ENCODE data around the gene SAXO2.
"Not testable (repeated sequence)": the region's sequence is repeated elsewhere in the genome, so short reads cannot be mapped to it uniquely, and the experiment has no call there.

SAXO2 gene

GRCh38 chr15:82333603-82334553, 71.3 kb downstream of the SAXO2 start:
- not testable (repeated sequence) for DNase-seq (ENCODE audit: low spot score)
